ENCODE measurements around the gene TTC21A. TPM values are rescaled to one million over a fixed set of nuclear protein-coding genes. Genes with fewer than 3 reads are reported as not detected.

Gene TTC21A
- total RNA-seq, 1 experiment from 2014 or later = 9.5 TPM

DNA sequence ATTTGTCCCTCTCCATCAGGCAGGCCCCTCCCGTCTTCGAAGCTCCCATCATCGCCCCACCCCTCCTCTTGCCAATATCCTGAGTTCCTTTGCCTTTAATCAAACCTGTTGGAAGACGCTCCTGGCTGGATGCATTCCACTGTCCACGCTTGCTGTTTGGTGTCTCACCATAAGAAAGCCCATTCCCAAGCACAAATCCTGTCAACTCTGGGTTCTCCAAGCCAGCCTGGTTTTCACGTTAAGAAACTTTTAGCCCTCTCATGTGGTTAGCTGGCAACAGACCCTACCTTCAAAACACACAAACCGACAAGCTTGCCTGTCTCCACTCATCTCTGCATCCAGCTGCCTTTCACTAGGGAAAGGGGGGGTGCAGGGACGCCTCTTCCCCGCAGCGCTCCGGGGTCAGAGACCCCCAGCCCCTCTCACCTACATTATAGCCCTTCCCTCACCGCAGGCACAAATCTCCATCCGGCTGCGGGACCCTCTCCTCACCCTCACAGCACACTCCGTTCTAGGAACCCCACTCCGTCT lies 1.1 kb upstream of the TTC21A start:
- Histone ChIP-seq H3K4me2 (peak overlapping the region; percentile 92), H3K4me3 (peak overlapping the region; percentile 95), H3K9me2 (ENCODE audit: insufficient read depth) (no peaks in the 10 kb centered on the region), H3K27ac (no peak overlapping the region), H3K27me3 (ENCODE audit: insufficient read depth, low read depth) (no peaks in the 10 kb centered on the region), H4K20me1 (ENCODE audit: insufficient read depth) (no peaks in the 10 kb centered on the region; the same call in 1 of the 2 replicates), H3K9me3 (ENCODE audit: insufficient read depth, low read depth) (no peaks in the 10 kb centered on the region), H2AFZ (peak overlapping the region; percentile 92), H3K79me2 (ENCODE audit: low read depth) (peaks cover 27% of the 10 kb centered on the region), H3F3A (ENCODE audit: insufficient read depth, low read depth) (peaks cover 7% of the 10 kb centered on the region; the same call in 1 of the 2 replicates), H3K4me1 (replicated peaks; ENCODE audit: insufficient read depth) (peaks cover 16% of the 10 kb centered on the region), H3K36me3 (ENCODE audit: low read depth) (no peaks in the 10 kb centered on the region)
- POLR2A ChIA-PET (ENCODE audit: unreplicated experiment) = no interaction called here
- DNase-seq = no peak
- intact Hi-C loops (cut with micrococcal nuclease; ENCODE audit: unreplicated experiment) = loop anchor here (1.0 to 5.0 kb wide), 3 partner anchors 34 to 182 kb away; no protein-coding TSS in a partner anchor
- TF ChIP-seq, protein P1, sequence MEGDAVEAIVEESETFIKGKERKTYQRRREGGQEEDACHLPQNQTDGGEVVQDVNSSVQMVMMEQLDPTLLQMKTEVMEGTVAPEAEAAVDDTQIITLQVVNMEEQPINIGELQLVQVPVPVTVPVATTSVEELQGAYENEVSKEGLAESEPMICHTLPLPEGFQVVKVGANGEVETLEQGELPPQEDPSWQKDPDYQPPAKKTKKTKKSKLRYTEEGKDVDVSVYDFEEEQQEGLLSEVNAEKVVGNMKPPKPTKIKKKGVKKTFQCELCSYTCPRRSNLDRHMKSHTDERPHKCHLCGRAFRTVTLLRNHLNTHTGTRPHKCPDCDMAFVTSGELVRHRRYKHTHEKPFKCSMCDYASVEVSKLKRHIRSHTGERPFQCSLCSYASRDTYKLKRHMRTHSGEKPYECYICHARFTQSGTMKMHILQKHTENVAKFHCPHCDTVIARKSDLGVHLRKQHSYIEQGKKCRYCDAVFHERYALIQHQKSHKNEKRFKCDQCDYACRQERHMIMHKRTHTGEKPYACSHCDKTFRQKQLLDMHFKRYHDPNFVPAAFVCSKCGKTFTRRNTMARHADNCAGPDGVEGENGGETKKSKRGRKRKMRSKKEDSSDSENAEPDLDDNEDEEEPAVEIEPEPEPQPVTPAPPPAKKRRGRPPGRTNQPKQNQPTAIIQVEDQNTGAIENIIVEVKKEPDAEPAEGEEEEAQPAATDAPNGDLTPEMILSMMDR (conservative IDR thresholded peaks at IDR 0.05) = no peak
- TF ChIP-seq EZH2 (IDR thresholded peaks at IDR 0.05; ENCODE audit: low read depth) = no peak
- CTCF ChIA-PET = interaction anchor here (0.9 kb wide), 1 partner anchor 182 kb away, joined by 5 read pairs; no protein-coding TSS in a partner anchor
- BruUV-seq (replicated peaks) = no TSS peak

DNA sequence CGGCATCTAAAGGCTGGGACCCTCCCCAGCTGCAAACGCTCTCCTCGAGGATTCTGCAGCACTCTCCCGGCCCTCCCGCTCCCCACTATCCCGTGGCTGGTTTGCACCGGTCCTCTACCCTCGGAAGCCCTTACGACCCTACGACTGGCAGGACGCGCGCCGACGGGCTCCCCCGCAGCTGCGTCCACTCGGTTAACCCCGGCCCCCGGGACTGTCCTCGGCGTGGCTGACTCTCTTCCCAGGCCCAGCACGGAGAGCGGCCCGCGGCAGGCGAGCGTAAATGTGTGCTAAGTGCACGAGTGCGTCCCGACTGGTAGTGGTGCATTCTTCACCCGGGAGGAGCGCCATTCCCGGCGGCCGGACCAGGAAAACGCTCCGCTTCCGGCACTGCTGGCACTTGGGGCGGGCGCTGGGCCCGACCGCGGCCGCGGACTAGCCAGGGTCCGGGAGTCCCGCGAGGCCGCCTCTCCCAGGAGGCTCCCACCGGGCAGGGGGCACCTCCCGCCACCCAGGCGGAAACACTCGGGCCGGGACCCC lies 561 bp upstream of the TTC21A start:
- intact Hi-C loops (cut with micrococcal nuclease; ENCODE audit: unreplicated experiment) = loop anchor here (1.0 to 5.0 kb wide), 5 partner anchors 18 to 181 kb away; no protein-coding TSS in a partner anchor
- no peaks in the 10 kb centered on the region for H3K36me3 ChIP-seq (ENCODE audit: low read depth)
- no peak overlapping the region for H3K27ac ChIP-seq
- H2AFZ ChIP-seq = peak overlapping the region; percentile 92
- ChIA-PET POLR2A (ENCODE audit: unreplicated experiment) (interaction anchor here (0.6 kb wide), 1 partner anchor 71 kb away, joined by 4 read pairs; no protein-coding TSS in a partner anchor), CTCF (interaction anchor here (1.5 kb wide), 1 partner anchor 19 kb away, joined by 6 read pairs; no protein-coding TSS in a partner anchor)
- H3K4me2 ChIP-seq = peak overlapping the region; percentile 92
- peak in 1 of 2 experiments; percentile 51 for DNase-seq
- H3K4me1 ChIP-seq (replicated peaks; ENCODE audit: insufficient read depth) = peaks cover 16% of the 10 kb centered on the region
- no peaks in the 10 kb centered on the region for H3K9me2 ChIP-seq (ENCODE audit: insufficient read depth)
- peaks cover 27% of the 10 kb centered on the region for H3K79me2 ChIP-seq (ENCODE audit: low read depth)
- H3K4me3 ChIP-seq = peak overlapping the region; percentile 95
- H3F3A ChIP-seq (ENCODE audit: insufficient read depth, low read depth) = peaks cover under 1% of the 10 kb centered on the region; the same call in 1 of the 2 replicates
- H4K20me1 ChIP-seq (ENCODE audit: insufficient read depth) = no peaks in the 10 kb centered on the region; the same call in 1 of the 2 replicates
- H3K9me3 ChIP-seq (ENCODE audit: insufficient read depth, low read depth) = no peaks in the 10 kb centered on the region
- TF ChIP-seq EZH2 (IDR thresholded peaks at IDR 0.05; ENCODE audit: low read depth) = no peak
- TF ChIP-seq, protein P1 (conservative IDR thresholded peaks at IDR 0.05) = no peak
- BruUV-seq (replicated peaks) = no TSS peak
- no peaks in the 10 kb centered on the region for H3K27me3 ChIP-seq (ENCODE audit: insufficient read depth, low read depth)

DNA sequence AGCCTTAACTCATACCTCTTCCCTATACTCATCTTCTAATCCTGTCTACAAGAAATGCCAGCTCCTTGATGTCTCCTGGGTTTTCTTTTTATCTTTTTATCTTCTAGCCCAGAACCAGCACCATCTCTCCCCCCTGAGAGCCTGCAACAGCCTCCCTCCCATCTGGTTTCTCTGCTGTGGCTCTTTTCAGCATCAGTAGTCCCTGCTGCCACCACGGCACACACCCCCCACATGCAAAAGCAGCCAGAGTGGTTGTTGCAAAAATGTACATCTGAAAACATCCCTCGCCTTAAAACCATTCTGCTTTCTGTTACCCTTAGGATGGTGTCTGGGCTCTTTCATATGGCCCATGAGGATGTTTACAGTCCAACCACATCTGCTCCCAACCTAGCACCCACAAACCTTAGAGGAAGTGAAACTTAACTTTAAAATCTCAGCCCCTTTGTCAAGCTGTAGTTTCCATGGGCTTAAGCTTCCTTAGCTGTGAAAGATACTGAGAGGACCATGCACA lies 775 bp downstream of the TTC21A start:
- no peak for DNase-seq
- Histone ChIP-seq H3K4me3 (peak overlapping the region; percentile 95), H3K4me1 (replicated peaks; ENCODE audit: insufficient read depth) (peaks cover 16% of the 10 kb centered on the region), H3K9me3 (ENCODE audit: insufficient read depth, low read depth) (no peaks in the 10 kb centered on the region), H3F3A (ENCODE audit: insufficient read depth, low read depth) (no peaks in the 10 kb centered on the region), H3K36me3 (ENCODE audit: low read depth) (no peaks in the 10 kb centered on the region), H3K4me2 (peak overlapping the region; percentile 92), H3K9me2 (ENCODE audit: insufficient read depth) (no peaks in the 10 kb centered on the region), H2AFZ (peak overlapping the region; percentile 92), H3K27me3 (ENCODE audit: insufficient read depth, low read depth) (no peaks in the 10 kb centered on the region), H4K20me1 (ENCODE audit: insufficient read depth) (no peaks in the 10 kb centered on the region; the same call in 1 of the 2 replicates), H3K79me2 (ENCODE audit: low read depth) (peaks cover 27% of the 10 kb centered on the region), H3K27ac (no peak overlapping the region)
- POLR2A ChIA-PET (ENCODE audit: unreplicated experiment) = interaction anchor here (0.6 kb wide), 2 partner anchors 39 to 44 kb away, joined by 3 to 4 read pairs; no protein-coding TSS in a partner anchor
- no peak for TF ChIP-seq EZH2 (IDR thresholded peaks at IDR 0.05; ENCODE audit: low read depth)
- TF ChIP-seq, protein P1 (conservative IDR thresholded peaks at IDR 0.05) = no peak
- no TSS peak for BruUV-seq (replicated peaks)
- CTCF ChIA-PET = interaction anchor here (1.5 kb wide), 1 partner anchor 18 kb away, joined by 6 read pairs; no protein-coding TSS in a partner anchor
- intact Hi-C loops (cut with micrococcal nuclease; ENCODE audit: unreplicated experiment) = loop anchor here (5.0 kb wide), 1 partner anchor 74 kb away; no protein-coding TSS in a partner anchor

Data from PC-9 (cell line).